SK-N-SH (cell line): ENCODE measurements around the gene ETF1. TPM values are rescaled to one million over a fixed set of nuclear protein-coding genes. Genes with fewer than 3 reads are reported as not detected.

Experiments used
- CTCF ChIA-PET: fragments of 300-600, 350-600 bp; formaldehyde crosslinking; extraction: SDS; loops from one replicate; lab custom pipeline; 2021; lab: Yijun Ruan, JAX
- POLR2A ChIA-PET: fragments of 350-600 bp; sonication (Branson Sonifier 250); formaldehyde crosslinking; extraction: SDS; loops from one replicate; lab custom pipeline; 2020; ENCODE audit warnings: antibody characterized with exemption, inconsistent platforms; lab: Yijun Ruan, JAX
- DNase-seq: peaks from one replicate; pipeline ENCODE4 v3.0.0; 2012
- H2AFZ ChIP-seq: fragments of 200-600 bp; sonication (generic); 2 replicates; pipeline ENCODE4 v1.8.1; 2016; ENCODE audit warnings: antibody characterized with exemption, mild to moderate bottlenecking, low read depth
- H3F3A ChIP-seq: fragments of 200-600 bp; sonication (generic); replicated peaks from 2 replicates; pipeline ENCODE3; 2016; ENCODE audit warnings: antibody characterized with exemption, mild to moderate bottlenecking; ENCODE audit not compliant: insufficient read depth
- H3K27ac ChIP-seq, 2 experiments: fragments of 200-500 bp in 1 of 2; fragments of 200-600 bp in 1 of 2; sonication (Bioruptor generic) in 1 of 2; sonication (generic), shearing (Covaris generic) in 1 of 2; 2 replicates each; pipeline versions ENCODE4 v1.5.1 to v1.6.1; 2014 to 2016; ENCODE audit warnings: low read depth in 2 of 2, inconsistent platforms in 1 of 2, low read length in 1 of 2, mild to moderate bottlenecking in 1 of 2, mixed read lengths in 1 of 2
- H3K27me3 ChIP-seq: fragments of 200-600 bp; sonication (generic), shearing (Covaris generic); 2 replicates; pipeline ENCODE4 v1.6.1; 2016; ENCODE audit warnings: mixed run types; ENCODE audit not compliant: insufficient read depth
- H3K36me3 ChIP-seq, 2 experiments: fragments of 200-500 bp in 1 of 2; fragments of 200-600 bp in 1 of 2; sonication (Bioruptor generic) in 1 of 2; sonication (generic) in 1 of 2; replicated peaks in 1 of 2; 2 replicates each; pipeline versions ENCODE3 to v1.5.1; 2014 to 2016; ENCODE audit warnings: low read length in 1 of 2, mild to moderate bottlenecking in 1 of 2; ENCODE audit not compliant: insufficient read depth in 2 of 2, control insufficient read depth in 1 of 2
- H3K4me1 ChIP-seq, 2 experiments: fragments of 200-500 bp in 1 of 2; fragments of 200-600 bp in 1 of 2; sonication (Bioruptor generic) in 1 of 2; sonication (generic), shearing (Covaris generic) in 1 of 2; 2 replicates each; pipeline versions ENCODE4 v1.5.1 to v1.6.1; 2014 to 2016; ENCODE audit warnings: low read depth in 1 of 2, low read length in 1 of 2, mixed run types in 1 of 2; ENCODE audit not compliant: insufficient read depth in 2 of 2, control insufficient read depth in 1 of 2
- H3K4me2 ChIP-seq: fragments of 200-600 bp; sonication (generic), shearing (Covaris generic); 2 replicates; pipeline ENCODE4 v1.6.1; 2017; ENCODE audit warnings: mixed run types
- H3K4me3 ChIP-seq, 2 experiments: fragments of 200-500 bp in 1 of 2; fragments of 200-600 bp in 1 of 2; sonication (Bioruptor generic) in 1 of 2; sonication (generic), shearing (Covaris generic) in 1 of 2; 2 replicates each; pipeline versions ENCODE4 v1.5.1 to v1.8.1; 2014 to 2016; ENCODE audit warnings: low read depth in 2 of 2, inconsistent platforms in 1 of 2, low read length in 1 of 2, mild to moderate bottlenecking in 1 of 2, mixed read lengths in 1 of 2, moderate library complexity in 1 of 2
- H3K79me2 ChIP-seq: fragments of 200-600 bp; sonication (generic); 2 replicates; pipeline ENCODE4 v1.8.1; 2017; ENCODE audit warnings: mild to moderate bottlenecking; ENCODE audit not compliant: insufficient read depth
- H3K9ac ChIP-seq: fragments of 200-600 bp; sonication (generic); 2 replicates; pipeline ENCODE4 v1.6.1; 2017; ENCODE audit warnings: mixed run types
- H3K9me2 ChIP-seq: fragments of 200-600 bp; sonication (generic); 2 replicates; pipeline ENCODE4 v1.6.1; 2017; ENCODE audit warnings: mixed run types
- H3K9me3 ChIP-seq: fragments of 200-600 bp; sonication (generic); 2 replicates; pipeline ENCODE4 v1.6.1; 2017; ENCODE audit warnings: mixed run types, mild to moderate bottlenecking, moderate library complexity
- H4K20me1 ChIP-seq: fragments of 200-600 bp; sonication (generic); 2 replicates; pipeline ENCODE4 v1.6.1; 2017; ENCODE audit warnings: mild to moderate bottlenecking, mixed run types; ENCODE audit not compliant: insufficient read depth
- ELF1 ChIP-seq: IDR thresholded peaks from 2 replicates; pipeline ENCODE4 v1.4.0; 2012
- EZH2phosphoT487 ChIP-seq: fragments of 200-600 bp; sonication (generic); IDR thresholded peaks from 2 replicates; pipeline ENCODE4 v1.6.1; 2017; ENCODE audit warnings: low read depth, mixed run types, mild to moderate bottlenecking, antibody characterized with exemption, moderate library complexity, borderline replicate concordance
- FOXJ3 ChIP-seq: sonication (generic); formaldehyde crosslinking; IDR thresholded peaks from 2 replicates; pipeline ENCODE4 v1.5.1; 2020; ENCODE audit warnings: mild to moderate bottlenecking, missing genetic modification reagents
- GABPA ChIP-seq: IDR thresholded peaks from 2 replicates; pipeline ENCODE4 v1.4.0; 2012; ENCODE audit warnings: low read depth, mild to moderate bottlenecking
- POLR2AphosphoS5 ChIP-seq: IDR thresholded peaks from 2 replicates; pipeline ENCODE4 v1.6.1; 2012; ENCODE audit warnings: low read depth, low read length
- RAD21 ChIP-seq: IDR thresholded peaks from 2 replicates; pipeline ENCODE4 v1.6.1; 2012; ENCODE audit warnings: mild to moderate bottlenecking, low read length
- RXRA ChIP-seq: IDR thresholded peaks from 2 replicates; pipeline ENCODE4 v1.4.0; 2012; ENCODE audit warnings: low read depth, mild to moderate bottlenecking, borderline replicate concordance
- TAF1 ChIP-seq: IDR thresholded peaks from 2 replicates; pipeline ENCODE4 v1.6.1; 2012; ENCODE audit warnings: low read depth, mild to moderate bottlenecking, low read length, moderate library complexity, borderline replicate concordance
- TEAD4 ChIP-seq: IDR thresholded peaks from 2 replicates; pipeline ENCODE4 v1.4.0; 2012; ENCODE audit warnings: mild to moderate bottlenecking, borderline replicate concordance; ENCODE audit not compliant: insufficient read depth
- WGBS: methylation state at CpG from one replicate; pipeline ENCODE4 v1.1.6; 2017; ENCODE audit warnings: low lambda C conversion rate; 5-methylcytosine and 5-hydroxymethylcytosine counted together
- polyA plus RNA-seq, 3 experiments: library from polyadenylated mRNA; depleted of rRNA; stranded (reverse); fragments of >200 nt; gene quantifications; 2 replicates each; pipeline ENCODE4 v1.2.3, GENCODE V29; 2012
- TF ChIP-seq, protein P1 (sequence below): fragments of 200-600 bp; sonication (generic); IDR thresholded peaks from 2 replicates; pipeline ENCODE4 v1.6.1; 2017; ENCODE audit warnings: antibody characterized with exemption, mild to moderate bottlenecking, moderate library complexity
- TF ChIP-seq, protein P2 (sequence below): fragments of 150-350 bp; IDR thresholded peaks from 2 replicates; pipeline ENCODE4 v1.6.1; 2016; ENCODE audit warnings: mild to moderate bottlenecking, low read depth, low read length
- TF ChIP-seq, protein P3 (sequence below): fragments of 150-350 bp; IDR thresholded peaks from 2 replicates; pipeline ENCODE4 v1.6.1; 2017; ENCODE audit warnings: antibody characterized with exemption, low read length, low read depth, borderline replicate concordance

ETF1 gene
- polyA plus RNA-seq, 1 of the 3 experiments (the other 2 are of a cell fraction): 36.7 TPM

DNA sequence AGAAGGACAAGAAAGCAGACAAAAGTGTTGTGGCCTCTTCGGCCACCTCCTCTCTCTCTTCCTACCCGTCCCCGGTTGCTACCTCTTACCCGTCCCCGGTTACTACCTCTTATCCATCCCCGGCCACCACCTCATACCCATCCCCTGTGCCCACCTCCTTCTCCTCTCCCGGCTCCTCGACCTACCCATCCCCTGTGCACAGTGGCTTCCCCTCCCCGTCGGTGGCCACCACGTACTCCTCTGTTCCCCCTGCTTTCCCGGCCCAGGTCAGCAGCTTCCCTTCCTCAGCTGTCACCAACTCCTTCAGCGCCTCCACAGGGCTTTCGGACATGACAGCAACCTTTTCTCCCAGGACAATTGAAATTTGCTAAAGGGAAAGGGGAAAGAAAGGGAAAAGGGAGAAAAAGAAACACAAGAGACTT lies 75.3 kb downstream of the ETF1 start:
- Histone ChIP-seq H3K4me1 (peaks cover 9 to 19% of the 10 kb centered on the region in 2 experiments; a peak in 1 of 4 replicates), H4K20me1 (peaks cover 37% of the 10 kb centered on the region), H3K27me3 (no peaks in the 10 kb centered on the region), H3F3A (peaks cover 38% of the 10 kb centered on the region), H3K9ac (no peak overlapping the region), H3K36me3 (peaks cover 0 to 13% of the 10 kb centered on the region in 2 experiments), H2AFZ (no peak overlapping the region), H3K9me2 (no peaks in the 10 kb centered on the region), H3K4me2 (peak overlapping the region; percentile 98; the same call in 1 of the 2 replicates), H3K27ac (no peak overlapping the region), H3K4me3 (peak overlapping the region in 1 of 2 experiments; percentile 83; a peak in 1 of 4 replicates), H3K9me3 (no peaks in the 10 kb centered on the region), H3K79me2 (peaks cover 12% of the 10 kb centered on the region; the same call in 1 of the 2 replicates)
- CTCF ChIA-PET: interaction anchor here (1.8 to 11.7 kb wide), 4 partner anchors 18 to 32 kb away, joined by 5 to 196 read pairs (median 69); no protein-coding TSS in a partner anchor
- 96% methylated on average over 14 of the region's 14 CpGs for WGBS
- POLR2A ChIA-PET: no interaction called here
- peak; percentile 20 for DNase-seq
- TF ChIP-seq, protein P1, sequence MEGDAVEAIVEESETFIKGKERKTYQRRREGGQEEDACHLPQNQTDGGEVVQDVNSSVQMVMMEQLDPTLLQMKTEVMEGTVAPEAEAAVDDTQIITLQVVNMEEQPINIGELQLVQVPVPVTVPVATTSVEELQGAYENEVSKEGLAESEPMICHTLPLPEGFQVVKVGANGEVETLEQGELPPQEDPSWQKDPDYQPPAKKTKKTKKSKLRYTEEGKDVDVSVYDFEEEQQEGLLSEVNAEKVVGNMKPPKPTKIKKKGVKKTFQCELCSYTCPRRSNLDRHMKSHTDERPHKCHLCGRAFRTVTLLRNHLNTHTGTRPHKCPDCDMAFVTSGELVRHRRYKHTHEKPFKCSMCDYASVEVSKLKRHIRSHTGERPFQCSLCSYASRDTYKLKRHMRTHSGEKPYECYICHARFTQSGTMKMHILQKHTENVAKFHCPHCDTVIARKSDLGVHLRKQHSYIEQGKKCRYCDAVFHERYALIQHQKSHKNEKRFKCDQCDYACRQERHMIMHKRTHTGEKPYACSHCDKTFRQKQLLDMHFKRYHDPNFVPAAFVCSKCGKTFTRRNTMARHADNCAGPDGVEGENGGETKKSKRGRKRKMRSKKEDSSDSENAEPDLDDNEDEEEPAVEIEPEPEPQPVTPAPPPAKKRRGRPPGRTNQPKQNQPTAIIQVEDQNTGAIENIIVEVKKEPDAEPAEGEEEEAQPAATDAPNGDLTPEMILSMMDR: no peak
- TF ChIP-seq GABPA: no peak
- no peak for TF ChIP-seq ELF1
- TF ChIP-seq, protein P2, sequence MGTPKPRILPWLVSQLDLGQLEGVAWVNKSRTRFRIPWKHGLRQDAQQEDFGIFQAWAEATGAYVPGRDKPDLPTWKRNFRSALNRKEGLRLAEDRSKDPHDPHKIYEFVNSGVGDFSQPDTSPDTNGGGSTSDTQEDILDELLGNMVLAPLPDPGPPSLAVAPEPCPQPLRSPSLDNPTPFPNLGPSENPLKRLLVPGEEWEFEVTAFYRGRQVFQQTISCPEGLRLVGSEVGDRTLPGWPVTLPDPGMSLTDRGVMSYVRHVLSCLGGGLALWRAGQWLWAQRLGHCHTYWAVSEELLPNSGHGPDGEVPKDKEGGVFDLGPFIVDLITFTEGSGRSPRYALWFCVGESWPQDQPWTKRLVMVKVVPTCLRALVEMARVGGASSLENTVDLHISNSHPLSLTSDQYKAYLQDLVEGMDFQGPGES: no peak
- TF ChIP-seq, protein P3, sequence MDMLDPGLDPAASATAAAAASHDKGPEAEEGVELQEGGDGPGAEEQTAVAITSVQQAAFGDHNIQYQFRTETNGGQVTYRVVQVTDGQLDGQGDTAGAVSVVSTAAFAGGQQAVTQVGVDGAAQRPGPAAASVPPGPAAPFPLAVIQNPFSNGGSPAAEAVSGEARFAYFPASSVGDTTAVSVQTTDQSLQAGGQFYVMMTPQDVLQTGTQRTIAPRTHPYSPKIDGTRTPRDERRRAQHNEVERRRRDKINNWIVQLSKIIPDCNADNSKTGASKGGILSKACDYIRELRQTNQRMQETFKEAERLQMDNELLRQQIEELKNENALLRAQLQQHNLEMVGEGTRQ: no peak
- TF ChIP-seq POLR2AphosphoS5: no peak
- TF ChIP-seq RAD21: no peak
- TF ChIP-seq FOXJ3 (CRISPR knock-in tag): no peak
- TF ChIP-seq EZH2phosphoT487: no peak
- TF ChIP-seq TEAD4: no peak
- TF ChIP-seq TAF1: no peak
- TF ChIP-seq RXRA: no peak
